ENCODE results near the gene LRMDA. TPM values are rescaled to one million over a fixed set of nuclear protein-coding genes. Genes with fewer than 3 reads are reported as not detected.

Gene LRMDA
- total and polyA plus RNA-seq, 2 of the 13 experiments (the other 11 are each of a cell fraction or from before 2014, with no cell fraction given), result 13.4 to 22.0 TPM

GRCh38 chr10:76025124-76025477 lies 593.7 kb downstream of the LRMDA start (continued):
- no peak for TF ChIP-seq PRPF4 (IDR thresholded peaks at IDR 0.05; ENCODE audit: low read depth, low read length, poor library complexity, severe bottlenecking)
- 0 out of 2 replicates have a peak, but pooled peaks have one; percentile 3 for TF ChIP-seq SMYD3 (CRISPR knock-in tag; IDR thresholded peaks at IDR 0.05)
- TF ChIP-seq KLF16 (CRISPR knock-in tag; IDR thresholded peaks at IDR 0.05), result no peak
- TF ChIP-seq ZNF33B (CRISPR knock-in tag; IDR thresholded peaks at IDR 0.05), result 0 out of 2 replicates have a peak, but pooled peaks have one; percentile 10
- peak; percentile 12; the same call in 1 of the 2 replicates for TF ChIP-seq ARID4A (CRISPR knock-in tag; IDR thresholded peaks at IDR 0.05; ENCODE audit: borderline replicate concordance)
- TF ChIP-seq ZNF18 (CRISPR knock-in tag; IDR thresholded peaks at IDR 0.05; ENCODE audit: insufficient replicate concordance), result peak; percentile 11
- no peak for TF ChIP-seq SETDB1 (CRISPR knock-in tag; IDR thresholded peaks at IDR 0.05; ENCODE audit: borderline replicate concordance)
- TF ChIP-seq DPF2 (CRISPR knock-in tag; IDR thresholded peaks at IDR 0.05; ENCODE audit: borderline replicate concordance, low read depth), result no peak
- TF ChIP-seq ZNF761 (CRISPR knock-in tag; conservative IDR thresholded peaks at IDR 0.05), result peak; percentile 41; the same call in 1 of the 2 replicates
- TF ChIP-seq KDM6A (CRISPR knock-in tag; IDR thresholded peaks at IDR 0.05; ENCODE audit: low read depth), result no peak
- no peak for TF ChIP-seq HNF4A (CRISPR knock-in tag; IDR thresholded peaks at IDR 0.05)
- TF ChIP-seq ZNF558 (CRISPR knock-in tag; IDR thresholded peaks at IDR 0.05; ENCODE audit: borderline replicate concordance), result peak; percentile 24; the same call in 1 of the 2 replicates

Data from HepG2 (cell line).